Caco-2 (cell line): ENCODE data around the gene CNTN1. TPM values are rescaled to one million over a fixed set of nuclear protein-coding genes. Genes with fewer than 3 reads are reported as not detected.

Source experiments
- Bru-seq: library from RNA; stranded (reverse); fragments of 400-500 nt; gene quantifications from one replicate; lab custom pipeline; 2021; lab: Mats Ljungman, UMichigan
- BruChase-seq, 2 experiments: library from RNA; stranded (reverse); fragments of 400-500 nt; gene quantifications; one replicate each; lab custom pipeline; 2021; lab: Mats Ljungman, UMichigan
- BruUV-seq: library from RNA; stranded (reverse); fragments of 400-500 nt; replicated peaks from 2 replicates; lab custom pipeline; 2021; lab: Mats Ljungman, UMichigan
- CTCF ChIA-PET: fragments of 300-600 bp; sonication (Branson Sonifier 250); formaldehyde crosslinking; loops from one replicate; lab custom pipeline; 2022; ENCODE audit warnings: antibody characterized with exemption; lab: Charles Lee
- POLR2A ChIA-PET: fragments of 300-600 bp; sonication (Branson Sonifier 250); formaldehyde crosslinking; loops from one replicate; lab custom pipeline; 2022; ENCODE audit warnings: antibody characterized with exemption; lab: Charles Lee
- DNase-seq, 2 experiments: peaks; one replicate each; pipeline versions ENCODE4 v3.0.0 to v3.0.0-alpha.2; 2020 to 2022
- H3K27me3 ChIP-seq: replicated peaks from 2 replicates; pipeline ENCODE4 v1.6.0; 2011; ENCODE audit warnings: low read length; ENCODE audit not compliant: control insufficient read depth, insufficient read depth
- H3K36me3 ChIP-seq: 2 replicates; pipeline ENCODE4 v1.5.1; 2011; ENCODE audit warnings: low read length; ENCODE audit not compliant: control insufficient read depth, insufficient read depth
- H3K4me1 ChIP-seq: fragments of 250-450 bp; sonication (Bioruptor Pico); 2 replicates; pipeline ENCODE4 v1.5.1; 2020; ENCODE audit warnings: mild to moderate bottlenecking
- H3K4me3 ChIP-seq: 2 replicates; pipeline ENCODE4 v1.5.1; 2011; ENCODE audit warnings: low read depth, mild to moderate bottlenecking, control low read depth, low read length
- H3K9me3 ChIP-seq: fragments of 250-450 bp; sonication (Bioruptor Pico); 2 replicates; pipeline ENCODE4 v1.5.1; 2020; ENCODE audit warnings: mild to moderate bottlenecking, moderate library complexity
- H3K27ac Mint-ChIP-seq: one replicate; pipeline ENCODE4 v1.8.0; 2022; ENCODE audit warnings: mixed read lengths; ENCODE audit not compliant: unreplicated experiment
- H3K27me3 Mint-ChIP-seq: one replicate; pipeline ENCODE4 v1.8.0; 2022; ENCODE audit warnings: mixed read lengths; ENCODE audit not compliant: insufficient read depth, unreplicated experiment
- H3K36me3 Mint-ChIP-seq: one replicate; pipeline ENCODE4 v1.8.0; 2022; ENCODE audit warnings: mild to moderate bottlenecking, mixed read lengths; ENCODE audit not compliant: insufficient read depth, unreplicated experiment
- H3K4me1 Mint-ChIP-seq: one replicate; pipeline ENCODE4 v1.8.0; 2022; ENCODE audit warnings: low read depth, mixed read lengths; ENCODE audit not compliant: unreplicated experiment
- H3K4me3 Mint-ChIP-seq: one replicate; pipeline ENCODE4 v1.8.0; 2022; ENCODE audit warnings: mild to moderate bottlenecking, moderate library complexity, mixed read lengths; ENCODE audit not compliant: unreplicated experiment
- H3K9me3 Mint-ChIP-seq: one replicate; pipeline ENCODE4 v1.8.0; 2022; ENCODE audit warnings: mixed read lengths; ENCODE audit not compliant: unreplicated experiment
- intact Hi-C: fragments of 100-400 bp; cut with micrococcal nuclease; formaldehyde crosslinking; loops from one replicate; pipeline ENCODE4 v1.10.0; 2022; ENCODE audit not compliant: unreplicated experiment
- long read RNA-seq: library from polyadenylated mRNA; stranded (forward); transcript quantifications from one replicate; pipeline ENCODE4 v2.0.0, GENCODE V29; 2022
- total RNA-seq: library from RNA; stranded (reverse); gene quantifications from 2 replicates; pipeline ENCODE4 v1.2.3, GENCODE V29; 2022
- TF ChIP-seq, protein P1 (sequence below), 2 experiments: fragments of 200-600 bp in 1 of 2; IDR thresholded peaks; 1 replicate in 1 of 2; 2 replicates in 1 of 2; pipeline versions ENCODE4 v1.5.1 to v1.8.0; 2011 to 2022; ENCODE audit warnings: antibody characterized with exemption in 1 of 2, control low read depth in 1 of 2, inconsistent platforms in 1 of 2, low read depth in 1 of 2, low read length in 1 of 2, mild to moderate bottlenecking in 1 of 2, moderate library complexity in 1 of 2; ENCODE audit not compliant: insufficient read depth in 1 of 2, severe bottlenecking in 1 of 2, unreplicated experiment in 1 of 2

CNTN1 gene
- total RNA-seq (not detected in 2 replicates), Bru-seq, nascent RNA (percentile 2 among the genes with signal in this experiment), BruChase-seq, experiment 1, labeled RNA remaining after a 2-hour chase (percentile 2 among the genes with signal in this experiment), BruChase-seq, experiment 2, labeled RNA remaining after a 6-hour chase (percentile 0 among the genes with signal in this experiment)
- long read RNA-seq, result 0 reads

DNA sequence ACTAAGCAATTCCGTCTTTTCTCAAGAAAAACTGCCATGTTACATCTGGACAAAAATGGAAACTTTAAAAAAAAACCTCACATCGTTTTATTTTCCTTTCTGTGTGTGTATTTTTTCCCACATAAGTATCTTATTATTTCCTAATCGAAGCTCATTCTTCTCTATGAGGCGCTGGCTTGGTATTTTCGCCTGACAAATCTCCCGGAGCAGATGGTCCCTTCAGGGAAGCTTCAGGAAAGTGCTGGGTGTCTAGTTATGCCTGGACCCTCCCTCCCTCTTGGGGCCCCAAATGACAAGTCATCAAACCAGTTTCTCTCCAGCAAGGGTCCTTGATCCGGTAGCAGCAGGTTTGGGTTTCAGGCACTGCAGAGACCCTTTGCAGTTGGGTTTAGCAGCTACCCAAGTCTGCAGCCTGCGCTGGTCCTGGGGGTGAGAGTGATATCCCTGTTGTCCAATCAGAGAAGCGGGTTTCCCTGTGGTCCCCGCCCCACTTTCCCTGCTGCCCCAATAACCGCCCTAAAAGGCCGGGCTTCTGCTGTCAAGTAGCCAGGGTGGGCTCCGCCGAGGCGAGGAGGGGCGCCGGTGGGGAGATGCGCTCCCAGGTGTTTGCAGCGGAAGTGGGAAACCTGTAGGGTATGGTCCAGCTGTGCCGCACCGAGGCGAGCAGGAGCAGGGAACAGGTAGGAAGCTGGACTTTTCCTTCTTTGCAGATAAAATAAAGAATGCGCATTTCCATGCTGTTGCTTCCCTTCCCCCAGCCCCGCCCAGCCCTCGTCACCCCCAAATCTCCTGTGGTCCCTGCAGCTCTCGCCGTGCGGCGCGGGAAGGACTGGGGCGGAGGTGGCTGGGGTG is at the start of gene CNTN1:
CNTN1 (plus strand) TSS at position 527 of the 852 bp plus-strand sequence.
- POLR2A ChIA-PET, result no interaction called here
- H3K27me3 ChIP-seq, result no peaks in the 10 kb centered on the region

DNA sequence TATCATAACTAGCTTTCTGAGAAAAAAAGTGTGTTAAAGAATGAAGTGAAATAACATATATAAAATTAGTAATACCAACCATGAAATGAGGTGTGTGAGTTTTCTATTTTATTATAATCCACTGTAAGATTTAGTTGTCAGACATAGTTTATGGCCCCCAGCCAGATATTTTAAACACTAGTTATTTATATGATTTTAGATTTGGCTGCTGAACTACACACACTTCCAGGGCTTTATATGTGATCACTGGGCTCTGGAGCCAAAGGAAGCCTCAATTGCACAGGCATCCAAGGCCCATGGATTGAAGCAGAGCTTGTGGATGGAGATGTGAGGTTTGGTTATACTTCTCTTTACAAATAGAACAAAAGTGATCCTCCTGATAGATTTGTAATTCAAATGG is 48.7 kb upstream of the CNTN1 start:
- ChIA-PET CTCF (no interaction called here), POLR2A (no interaction called here)
- intact Hi-C loops, result no loop called here
- Mint-ChIP-seq H3K27me3 (no peaks in the 10 kb centered on the region), H3K4me3 (no peak overlapping the region), H3K27ac (no peak overlapping the region), H3K9me3 (peaks cover 15% of the 10 kb centered on the region), H3K36me3 (no peaks in the 10 kb centered on the region), H3K4me1 (no peaks in the 10 kb centered on the region)
- no peaks in the 10 kb centered on the region for H3K36me3 ChIP-seq
- H3K4me3 ChIP-seq, result no peak overlapping the region
- H3K4me1 ChIP-seq, result no peaks in the 10 kb centered on the region
- H3K27me3 ChIP-seq, result no peaks in the 10 kb centered on the region
- no peak for DNase-seq
- TF ChIP-seq, protein P1, sequence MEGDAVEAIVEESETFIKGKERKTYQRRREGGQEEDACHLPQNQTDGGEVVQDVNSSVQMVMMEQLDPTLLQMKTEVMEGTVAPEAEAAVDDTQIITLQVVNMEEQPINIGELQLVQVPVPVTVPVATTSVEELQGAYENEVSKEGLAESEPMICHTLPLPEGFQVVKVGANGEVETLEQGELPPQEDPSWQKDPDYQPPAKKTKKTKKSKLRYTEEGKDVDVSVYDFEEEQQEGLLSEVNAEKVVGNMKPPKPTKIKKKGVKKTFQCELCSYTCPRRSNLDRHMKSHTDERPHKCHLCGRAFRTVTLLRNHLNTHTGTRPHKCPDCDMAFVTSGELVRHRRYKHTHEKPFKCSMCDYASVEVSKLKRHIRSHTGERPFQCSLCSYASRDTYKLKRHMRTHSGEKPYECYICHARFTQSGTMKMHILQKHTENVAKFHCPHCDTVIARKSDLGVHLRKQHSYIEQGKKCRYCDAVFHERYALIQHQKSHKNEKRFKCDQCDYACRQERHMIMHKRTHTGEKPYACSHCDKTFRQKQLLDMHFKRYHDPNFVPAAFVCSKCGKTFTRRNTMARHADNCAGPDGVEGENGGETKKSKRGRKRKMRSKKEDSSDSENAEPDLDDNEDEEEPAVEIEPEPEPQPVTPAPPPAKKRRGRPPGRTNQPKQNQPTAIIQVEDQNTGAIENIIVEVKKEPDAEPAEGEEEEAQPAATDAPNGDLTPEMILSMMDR (IDR thresholded peaks at IDR 0.05; ENCODE audit: insufficient read depth in 1 of 2, low read depth in 1 of 2, low read length in 1 of 2, severe bottlenecking in 1 of 2, unreplicated experiment in 1 of 2), result no peak
- BruUV-seq, result no TSS peak
- H3K9me3 ChIP-seq, result no peaks in the 10 kb centered on the region

More for the DNA sequence above, at the start of gene CNTN1:
- no peaks in the 10 kb centered on the region for H3K4me1 Mint-ChIP-seq
- intact Hi-C loops, result no loop called here
- no peak for DNase-seq
- H3K27me3 Mint-ChIP-seq, result peaks cover 3% of the 10 kb centered on the region
- H3K9me3 ChIP-seq, result no peaks in the 10 kb centered on the region
- H3K36me3 ChIP-seq, result no peaks in the 10 kb centered on the region
- TF ChIP-seq, protein P1 (IDR thresholded peaks at IDR 0.05; ENCODE audit: insufficient read depth in 1 of 2, low read depth in 1 of 2, low read length in 1 of 2, severe bottlenecking in 1 of 2, unreplicated experiment in 1 of 2), result no peak
- H3K4me1 ChIP-seq, result no peaks in the 10 kb centered on the region
- H3K36me3 Mint-ChIP-seq, result no peaks in the 10 kb centered on the region
- BruUV-seq, result no TSS peak
- no peak within 1 kb of the TSS for H3K4me3 Mint-ChIP-seq
- CTCF ChIA-PET, result no interaction called here
- H3K9me3 Mint-ChIP-seq, result no peaks in the 10 kb centered on the region
- H3K4me3 ChIP-seq, result no peak within 1 kb of the TSS
- H3K27ac Mint-ChIP-seq, result no peak within 1 kb of the TSS

DNA sequence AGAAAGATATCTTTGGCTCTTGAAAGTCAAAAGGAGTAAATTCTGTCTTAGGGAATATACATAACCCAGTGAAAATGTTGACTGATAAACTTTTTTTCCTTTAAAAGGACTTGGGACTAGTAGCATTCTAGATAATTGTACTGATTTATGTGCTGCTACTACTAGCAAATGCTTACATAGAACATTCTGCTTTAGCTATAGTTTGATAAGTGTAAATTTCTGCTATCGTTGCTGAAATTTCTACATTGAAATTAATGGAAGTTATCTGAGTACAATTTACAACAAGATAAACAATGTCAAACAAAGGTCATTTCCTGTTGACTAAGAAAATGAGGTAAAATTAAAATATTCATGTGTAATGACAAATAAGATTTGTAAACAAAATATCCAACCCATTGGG is 48.3 kb upstream of the CNTN1 start:
- ChIA-PET CTCF (no interaction called here), POLR2A (no interaction called here)
- intact Hi-C loops, result no loop called here
- Mint-ChIP-seq H3K27me3 (no peaks in the 10 kb centered on the region), H3K9me3 (peaks cover 15% of the 10 kb centered on the region), H3K27ac (no peak overlapping the region), H3K4me1 (no peaks in the 10 kb centered on the region), H3K4me3 (no peak overlapping the region), H3K36me3 (no peaks in the 10 kb centered on the region)
- Histone ChIP-seq H3K27me3 (no peaks in the 10 kb centered on the region), H3K4me1 (no peaks in the 10 kb centered on the region), H3K4me3 (no peak overlapping the region), H3K9me3 (no peaks in the 10 kb centered on the region), H3K36me3 (no peaks in the 10 kb centered on the region)
- no TSS peak for BruUV-seq
- no peak for DNase-seq
- TF ChIP-seq, protein P1 (IDR thresholded peaks at IDR 0.05; ENCODE audit: insufficient read depth in 1 of 2, low read depth in 1 of 2, low read length in 1 of 2, severe bottlenecking in 1 of 2, unreplicated experiment in 1 of 2), result no peak
